ENCODE measurements around the gene WDR46. TPM values are rescaled to one million over a fixed set of nuclear protein-coding genes. Genes with fewer than 3 reads are reported as not detected.

WDR46 gene
- total and polyA plus RNA-seq, 2 experiments from 2014 or later: 71.4 to 104 TPM

GRCh38 chr6:33336495-33336894 lies 47.5 kb upstream of the WDR46 start:
- peaks cover 5% of the 10 kb centered on the region for H3K27me3 Mint-ChIP-seq (ENCODE audit: insufficient read depth, low read depth, poor library complexity)
- Histone ChIP-seq H3K4me2 (no peak overlapping the region), H3F3A (replicated peaks; ENCODE audit: low read depth) (no peaks in the 10 kb centered on the region), H3K4me3 (no peak overlapping the region), H3K36me3 (ENCODE audit: insufficient read depth) (no peaks in the 10 kb centered on the region), H4K20me1 (replicated peaks; ENCODE audit: insufficient read depth) (no peaks in the 10 kb centered on the region), H2AFZ (no peak overlapping the region), H3K27me3 (ENCODE audit: insufficient read depth) (no peaks in the 10 kb centered on the region), H3K79me2 (replicated peaks; ENCODE audit: insufficient read depth) (no peaks in the 10 kb centered on the region), H3K27ac (ENCODE audit: low read depth) (no peak overlapping the region), H3K9me2 (ENCODE audit: insufficient read depth) (no peaks in the 10 kb centered on the region; the same call in 1 of the 2 replicates), H3K4me1 (ENCODE audit: insufficient read depth) (no peaks in the 10 kb centered on the region)
- no peaks in the 10 kb centered on the region; the same call in 2 of the 3 replicates for H3K9me3 Mint-ChIP-seq
- DNase-seq (ENCODE audit: low spot score) (no peak), ATAC-seq (no peak)
- TF ChIP-seq REST (IDR thresholded peaks at IDR 0.05; ENCODE audit: unreplicated experiment) (no peak), ZNF462 (CRISPR knock-in tag; IDR thresholded peaks at IDR 0.05) (no peak), ETS1 (IDR thresholded peaks at IDR 0.05) (no peak), EZH2phosphoT487 (IDR thresholded peaks at IDR 0.05; ENCODE audit: unreplicated experiment) (no peak), ZNF331 (CRISPR knock-in tag; IDR thresholded peaks at IDR 0.05; ENCODE audit: low read depth) (no peak), EZH2 (IDR thresholded peaks at IDR 0.05; ENCODE audit: low read depth, unreplicated experiment) (no peak), POLR2AphosphoS5 (IDR thresholded peaks at IDR 0.05; ENCODE audit: low read depth) (no peak), NANOG (IDR thresholded peaks at IDR 0.05; ENCODE audit: borderline replicate concordance) (no peak), ZNF114 (CRISPR knock-in tag; IDR thresholded peaks at IDR 0.05) (no peak), CREB1 (CRISPR knock-in tag; IDR thresholded peaks at IDR 0.05; ENCODE audit: low read depth) (no peak), CTCF (conservative IDR thresholded peaks at IDR 0.05; ENCODE audit: low read depth in 2 of 2) (no peak), STAT1 (IDR thresholded peaks at IDR 0.05; ENCODE audit: unreplicated experiment) (no peak), JUNB (IDR thresholded peaks at IDR 0.05; ENCODE audit: unreplicated experiment) (no peak)
- H3K36me3 Mint-ChIP-seq (ENCODE audit: low read depth): no peaks in the 10 kb centered on the region
- no peaks in the 10 kb centered on the region for H3K4me1 Mint-ChIP-seq
- no peak overlapping the region for H3K4me3 Mint-ChIP-seq
- no peak overlapping the region for H3K27ac Mint-ChIP-seq
